Stimulated activated CD4-positive, alpha-beta T cell treated with anti-CD3 and anti-CD28 coated beads, Interleukin-12 subunit alpha, Interleukin-12 subunit beta, amount 100 ng/mL, for 4 hours (primary cell): ENCODE data around the gene ITGAE.

ENCODE experiments used
- DNase-seq: peaks from one replicate; pipeline ENCODE4 v3.0.0-alpha.2; 2020

The ITGAE gene

DNA sequence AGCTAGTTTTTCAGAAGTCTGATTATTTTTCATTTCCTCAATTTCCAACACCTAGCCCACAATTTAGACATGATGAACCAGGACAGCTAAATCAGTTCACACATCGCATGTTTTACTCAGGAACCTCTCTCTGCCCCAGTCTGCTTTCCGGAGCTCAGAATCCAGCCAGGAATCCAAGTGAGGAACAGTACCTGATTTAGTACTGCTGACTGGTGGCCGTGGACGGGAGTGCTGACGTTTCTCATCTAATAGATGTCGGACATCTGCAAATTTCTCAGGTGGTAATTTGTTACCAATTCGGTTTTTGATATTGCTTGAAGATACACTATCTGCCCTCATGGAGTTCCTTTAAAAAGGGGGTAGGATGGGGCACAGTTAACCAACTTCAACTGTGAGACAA is 14.9 kb upstream of the ITGAE start:
- no peak for DNase-seq

DNA sequence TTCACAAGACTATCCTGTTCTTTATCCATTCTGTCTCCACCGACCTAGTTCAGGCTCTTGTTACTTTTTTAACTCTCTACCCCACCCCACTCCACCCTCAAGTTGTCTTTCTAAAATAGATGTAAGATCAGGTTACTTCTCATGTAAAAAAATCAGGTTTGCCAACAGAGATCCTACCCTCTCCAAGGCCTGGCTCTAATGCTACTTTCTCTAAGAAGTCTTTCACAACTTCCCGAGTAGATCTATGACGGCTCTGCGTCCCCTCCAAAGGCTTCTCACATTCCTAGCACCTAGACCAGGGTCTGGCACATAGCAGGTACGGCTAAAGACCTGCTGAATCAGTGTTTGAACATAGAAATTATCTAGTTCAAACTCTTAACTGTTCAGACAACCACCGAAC is 14.1 kb upstream of the ITGAE start:
- no peak for DNase-seq

DNA sequence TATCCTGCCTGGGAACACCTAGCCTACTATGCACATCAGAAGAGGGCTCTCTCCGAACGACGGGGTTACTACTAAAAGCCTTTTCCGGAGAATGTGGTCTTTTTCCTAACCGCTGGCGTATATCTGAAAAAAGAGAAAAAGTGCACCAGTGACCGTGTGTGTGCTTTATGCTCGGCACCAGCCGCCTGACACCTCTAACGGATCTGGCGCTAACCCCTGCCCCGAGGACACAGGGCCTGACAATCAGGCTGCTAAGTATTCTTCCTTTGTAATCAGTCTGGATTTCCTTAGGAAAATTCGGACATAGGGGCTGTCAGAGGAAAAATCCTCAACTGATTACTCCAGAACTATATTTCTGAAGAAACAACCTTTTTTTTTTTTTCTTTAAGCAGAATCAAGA is 13.4 kb upstream of the ITGAE start:
- no peak for DNase-seq

GRCh38 chr17:3813171-3813570 is 12.2 kb upstream of the ITGAE start:
- DNase-seq, result no peak

- DNase-seq, result no peak
Measured at GRCh38 chr17:3812771-3813170, 11.8 kb upstream of the ITGAE start.

- no peak for DNase-seq
Measured at GRCh38 chr17:3812284-3812683, 11.3 kb upstream of the ITGAE start.

GRCh38 chr17:3810019-3810418 is 9.0 kb upstream of the ITGAE start:
- no peak for DNase-seq

- DNase-seq, result no peak
Measured at GRCh38 chr17:3809135-3809534, 8.1 kb upstream of the ITGAE start.

GRCh38 chr17:3808701-3809100 is 7.7 kb upstream of the ITGAE start:
- no peak for DNase-seq

- no peak for DNase-seq
Measured at GRCh38 chr17:3805581-3805980, 4.6 kb upstream of the ITGAE start.

DNA sequence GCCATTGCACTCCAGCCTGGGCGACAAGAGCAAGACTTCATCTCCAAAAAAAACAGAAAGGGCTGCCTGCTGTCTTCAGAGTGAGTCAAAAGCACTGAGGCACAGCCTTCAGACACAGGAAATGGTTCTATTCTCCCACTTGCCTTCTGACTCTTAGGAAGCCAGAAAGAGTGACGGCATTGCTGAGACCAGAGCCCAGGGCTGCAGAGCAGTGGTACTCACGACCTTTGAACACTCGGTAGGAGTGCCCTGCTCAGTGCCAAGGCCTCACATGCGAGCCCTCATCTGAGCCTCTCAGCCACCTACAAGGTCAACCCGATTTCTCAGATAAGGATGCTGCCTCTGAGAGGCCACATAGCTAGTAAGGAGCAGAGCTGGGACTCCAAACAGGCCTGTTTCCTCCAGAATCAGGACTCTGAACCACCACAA is 3.5 kb upstream of the ITGAE start:
- no peak for DNase-seq

GRCh38 chr17:3803308-3803640 is 2.3 kb upstream of the ITGAE start:
- DNase-seq, result no peak

GRCh38 chr17:3802461-3803307 is 1.7 kb upstream of the ITGAE start:
- DNase-seq, result no peak

- no peak for DNase-seq
Measured at GRCh38 chr17:3801792-3802191, 804 bp upstream of the ITGAE start.

- no peak for DNase-seq
Measured at GRCh38 chr17:3801347-3801746, 359 bp upstream of the ITGAE start.

DNA sequence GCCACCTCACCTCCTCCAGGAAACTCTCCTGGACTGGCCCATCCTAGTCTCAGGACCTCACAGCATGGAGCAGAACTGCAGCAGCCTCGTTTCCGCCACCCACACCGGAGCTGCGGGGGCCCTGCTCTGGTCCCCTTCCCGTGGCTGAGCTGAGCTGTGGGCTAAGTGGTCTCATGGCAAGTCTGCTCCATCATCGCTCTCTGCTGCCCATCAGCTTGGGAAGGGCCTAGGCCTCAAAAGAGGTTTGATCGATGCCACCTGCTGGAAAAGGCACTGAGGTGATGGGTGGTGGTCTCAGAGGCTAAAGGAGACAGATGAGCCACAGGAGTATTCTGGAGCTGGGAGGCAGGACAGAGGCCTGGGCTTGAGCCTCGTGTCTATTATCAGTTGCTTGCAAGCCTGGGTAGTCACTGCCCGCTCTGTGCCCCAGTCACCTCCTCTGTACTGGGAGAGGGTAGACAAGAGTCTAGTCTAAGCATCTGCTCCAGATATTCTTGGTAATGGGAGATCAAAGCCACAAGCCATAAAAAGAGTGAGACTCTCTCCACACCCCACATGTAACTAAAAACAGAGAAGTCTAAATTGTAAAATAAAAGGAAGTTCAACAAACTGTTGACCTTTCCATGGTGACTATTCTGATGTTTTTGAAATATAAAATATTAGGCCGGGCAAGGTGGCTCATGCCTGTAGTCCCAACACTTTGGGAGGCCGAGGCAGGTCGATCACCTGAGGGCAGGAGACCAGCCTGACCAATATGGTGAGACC is 1.6 kb downstream of the ITGAE start:
- no peak for DNase-seq

DNA sequence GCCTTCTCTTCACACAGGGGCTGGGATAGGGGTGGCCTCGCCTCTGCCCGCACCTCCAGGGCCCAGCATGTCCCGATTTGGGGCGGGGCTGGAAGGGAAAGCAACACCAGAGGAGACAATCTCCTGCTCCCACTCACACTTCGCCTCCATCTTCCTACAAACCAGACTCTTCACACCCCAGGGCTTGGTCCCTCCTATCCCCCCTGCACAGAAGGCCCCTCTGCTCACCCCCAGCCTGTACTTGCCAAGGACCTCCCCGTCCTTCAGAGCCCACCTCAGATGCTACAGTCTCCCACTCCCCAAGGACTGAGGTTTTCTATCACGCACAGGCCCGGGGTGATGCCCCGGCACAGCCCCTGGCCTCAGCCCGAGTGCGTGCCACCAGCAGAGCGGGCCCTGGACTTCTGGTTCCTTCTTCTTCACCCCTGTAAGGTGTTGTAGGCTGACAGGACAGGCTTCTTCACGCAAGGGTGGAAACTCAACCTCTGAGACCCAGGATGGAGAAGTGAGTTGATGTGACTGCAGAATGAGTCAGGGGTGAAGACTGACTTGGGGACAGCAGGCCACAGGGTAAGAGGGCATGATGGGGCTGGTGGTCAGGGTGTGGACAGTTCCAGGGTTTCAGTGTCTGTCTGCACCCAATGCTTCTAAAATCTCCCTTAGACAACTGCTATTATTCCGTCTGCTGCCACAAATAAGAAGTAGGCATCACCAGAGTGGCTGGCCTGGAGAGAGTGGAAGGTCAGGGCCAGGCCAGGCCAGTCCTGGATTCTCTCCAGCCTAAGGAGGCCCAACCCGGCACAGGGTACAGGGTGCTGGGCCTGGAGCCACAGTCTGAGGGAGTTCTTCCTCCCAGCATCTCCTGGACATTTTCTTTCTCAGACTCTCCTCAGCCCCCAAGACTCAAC is 2.5 kb downstream of the ITGAE start:
- DNase-seq, result no peak

DNA sequence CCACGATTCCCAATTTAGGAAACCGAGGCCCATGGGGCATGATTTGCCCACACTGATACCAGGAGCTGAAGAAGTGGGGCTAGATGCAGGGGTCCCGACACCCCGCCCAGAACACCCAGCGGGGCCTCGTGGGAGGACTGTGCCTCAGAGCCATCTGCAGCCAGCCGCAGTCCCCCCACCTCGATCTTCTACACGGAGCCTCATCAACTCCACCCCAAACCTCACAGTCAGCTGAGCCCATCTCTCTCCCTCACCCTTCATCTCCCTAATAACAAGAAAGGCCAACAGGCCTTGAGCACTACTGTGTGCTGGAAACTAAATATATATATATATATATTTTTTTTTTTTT is 4.2 kb downstream of the ITGAE start:
- DNase-seq, result no peak

GRCh38 chr17:3796110-3796821 is 4.7 kb downstream of the ITGAE start:
- peak; percentile 11 for DNase-seq

GRCh38 chr17:3795390-3796102 is 5.4 kb downstream of the ITGAE start:
- no peak for DNase-seq

GRCh38 chr17:3794557-3795389 is 6.2 kb downstream of the ITGAE start:
- no peak for DNase-seq
